Small intestine (tissue), 7 donors: ENCODE data around the gene CDC45. TPM values are rescaled to one million over a fixed set of nuclear protein-coding genes. Genes with fewer than 3 reads are reported as not detected.
"Not testable (repeated sequence)": the region's sequence is repeated elsewhere in the genome, so short reads cannot be mapped to it uniquely, and the experiment has no call there.

Source experiments
- DNase-seq, 2 donors: peaks; one replicate each; pipeline versions ENCODE4 v3.0.0 to v3.0.0-alpha.2; 2013
- FAIRE-seq: peaks from 2 replicates; lab custom pipeline; 2012; peaks lifted over from hg19 to GRCh38; lab: Jason Lieb, UNC
- H3K27ac ChIP-seq, 3 donors: one replicate each; pipeline ENCODE4 v1.5.1; 2013; ENCODE audit warnings: low read length in 2 of 3, mild to moderate bottlenecking in 2 of 3, control low read depth in 1 of 3, inconsistent platforms in 1 of 3, low read depth in 1 of 3, moderate library complexity in 1 of 3
- H3K27me3 ChIP-seq, 3 donors: one replicate each; pipeline ENCODE4 v1.6.1; 2013; ENCODE audit warnings: low read length in 3 of 3, inconsistent platforms in 1 of 3; ENCODE audit not compliant: control insufficient read depth in 3 of 3, insufficient read depth in 3 of 3
- H3K36me3 ChIP-seq, 3 donors: one replicate each; pipeline ENCODE4 v1.6.1; 2013; ENCODE audit warnings: low read length in 3 of 3, inconsistent platforms in 1 of 3, low read depth in 1 of 3, mild to moderate bottlenecking in 1 of 3, moderate library complexity in 1 of 3; ENCODE audit not compliant: control insufficient read depth in 3 of 3, insufficient read depth in 2 of 3
- H3K4me1 ChIP-seq, 3 donors: one replicate each; pipeline ENCODE4 v1.6.1; 2013; ENCODE audit warnings: low read length in 2 of 3, inconsistent platforms in 1 of 3, low read depth in 1 of 3, mild to moderate bottlenecking in 1 of 3, moderate library complexity in 1 of 3; ENCODE audit not compliant: control insufficient read depth in 3 of 3, insufficient read depth in 2 of 3
- H3K4me3 ChIP-seq, 3 donors: one replicate each; pipeline ENCODE4 v1.5.1; 2013; ENCODE audit warnings: low read length in 3 of 3, control low read depth in 1 of 3, inconsistent platforms in 1 of 3, low read depth in 1 of 3, mild to moderate bottlenecking in 1 of 3, moderate library complexity in 1 of 3
- H3K9me3 ChIP-seq, 2 donors: one replicate each; pipeline ENCODE4 v1.6.1; 2013; ENCODE audit warnings: low read depth in 1 of 2, low read length in 1 of 2; ENCODE audit not compliant: control insufficient read depth in 2 of 2, insufficient read depth in 1 of 2
- WGBS, 3 donors: extraction: QIAGEN DNeasy Blood & Tissue Kit; methylation state at CpG; one replicate each; pipeline ENCODE4 v1.1.7; 2013; 5-methylcytosine and 5-hydroxymethylcytosine counted together
- polyA plus RNA-seq, 4 donors: library from polyadenylated mRNA; stranded (reverse) in 3 of 4; unstranded in 1 of 4; fragments of 200-250 nt in 3 of 4; fragments of 120-200 nt in 1 of 4; gene quantifications; one replicate each; pipeline versions ENCODE4 v1.2.1 to v1.2.3, GENCODE V29; 2013
- donor health status: healthy with polysubstance abuse.
- donor health status: control.
- donor health status: control.
- donor health status: Bipolar disorder and iron deficiency.
- donor health status: healthy.

CDC45 gene
- polyA plus RNA-seq, 4 donors, result 2.2 to 13.8 (median 5.6) TPM

DNA sequence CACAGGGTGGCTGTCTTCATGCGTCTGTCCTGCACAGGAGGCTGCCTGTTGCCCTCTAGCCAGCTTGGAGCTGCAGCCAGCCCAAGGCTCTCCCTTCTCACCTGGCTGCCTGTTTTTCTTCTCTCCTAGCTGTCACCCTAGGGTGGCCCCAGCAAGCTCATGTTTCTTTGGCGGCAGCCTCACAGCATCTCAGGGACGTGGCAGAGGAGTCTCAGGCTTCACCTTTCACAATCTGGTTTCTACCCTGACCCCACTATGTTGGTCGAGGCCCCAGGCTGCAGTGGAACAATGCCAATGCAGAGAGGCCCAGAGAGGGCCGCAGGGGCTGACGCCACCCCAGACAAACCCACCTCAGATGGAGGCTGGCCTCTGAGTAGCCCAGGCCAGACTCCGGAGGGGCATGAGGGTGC is 47.0 kb downstream of the CDC45 start:
- no peak for FAIRE-seq
- DNase-seq, result no peak
- no peak overlapping the region for H3K27ac ChIP-seq
- peaks cover 3 to 40% (median 20%) of the 10 kb centered on the region in 3 donors for H3K27me3 ChIP-seq
- H3K9me3 ChIP-seq, result no peaks in the 10 kb centered on the region
- H3K36me3 ChIP-seq, result peaks cover 0 to under 1% (median 0%) of the 10 kb centered on the region in 3 donors
- no peaks in the 10 kb centered on the region for H3K4me1 ChIP-seq
- no peak overlapping the region for H3K4me3 ChIP-seq
- 69 to 86% (median 72%) methylated on average over 7 of the region's 7 CpGs for WGBS, 3 donors

DNA sequence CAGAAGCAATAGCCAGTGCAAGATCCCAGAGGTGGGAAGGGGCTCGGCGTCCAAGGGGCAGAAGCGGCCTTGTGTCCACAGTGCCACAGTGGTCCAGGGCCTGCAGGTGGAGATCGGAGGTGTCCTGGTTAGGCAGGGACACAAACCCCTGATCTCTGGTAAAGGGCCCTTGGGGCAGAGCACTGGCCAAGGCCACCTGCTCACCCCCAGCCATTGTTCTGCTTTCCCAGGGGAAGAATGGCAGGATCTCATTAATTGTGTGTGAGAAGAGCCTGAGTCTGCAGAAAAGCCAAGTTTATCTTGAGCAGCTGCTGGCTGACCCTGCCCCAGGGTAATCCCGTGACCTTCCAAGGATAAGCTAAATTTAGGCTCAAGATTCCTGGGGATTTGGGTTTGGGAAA is 47.6 kb downstream of the CDC45 start:
- Histone ChIP-seq H3K27me3 (peaks cover 3 to 38% (median 20%) of the 10 kb centered on the region in 3 donors), H3K4me1 (no peaks in the 10 kb centered on the region), H3K9me3 (no peaks in the 10 kb centered on the region), H3K27ac (no peak overlapping the region), H3K36me3 (no peaks in the 10 kb centered on the region), H3K4me3 (no peak overlapping the region)
- FAIRE-seq (no peak), DNase-seq (no peak)
- 72 to 90% (median 81%) methylated on average over 5 of the region's 5 CpGs for WGBS, 3 donors

DNA sequence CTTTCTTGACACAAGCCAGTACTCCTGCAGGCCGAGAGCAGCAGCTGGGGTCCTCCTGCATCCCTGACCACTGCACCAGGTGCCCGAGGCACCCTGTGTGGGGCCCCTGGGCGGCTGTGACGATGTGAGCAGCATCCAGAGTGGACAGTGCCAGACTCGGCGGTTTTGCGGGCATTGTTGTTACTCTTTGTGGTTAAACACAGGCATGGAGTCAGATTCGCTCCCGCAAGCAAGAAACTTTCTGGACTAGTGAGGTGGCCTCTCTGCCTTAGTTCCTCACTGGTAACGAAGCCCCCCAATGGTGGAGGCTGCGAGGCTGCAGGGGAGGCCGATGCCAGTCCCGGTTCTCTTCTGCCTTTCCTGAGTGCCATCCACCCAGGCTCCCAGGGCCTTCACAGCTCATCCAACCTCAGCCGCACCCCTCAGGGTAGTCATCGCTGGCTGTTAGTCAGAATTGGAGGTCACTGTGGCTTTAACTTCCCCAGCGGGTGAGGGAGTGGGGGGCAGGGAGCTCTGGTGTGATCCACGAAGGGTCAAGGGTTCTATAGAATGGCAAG is 48.2 kb downstream of the CDC45 start:
- no peak overlapping the region for H3K27ac ChIP-seq
- H3K4me1 ChIP-seq, result no peaks in the 10 kb centered on the region
- DNase-seq, result no peak
- peaks cover 3 to 32% (median 19%) of the 10 kb centered on the region in 3 donors for H3K27me3 ChIP-seq
- 72 to 75% (median 73%) methylated on average over 17 of the region's 17 CpGs for WGBS, 3 donors
- FAIRE-seq, result no peak
- H3K4me3 ChIP-seq, result no peak overlapping the region
- H3K9me3 ChIP-seq, result no peaks in the 10 kb centered on the region
- no peaks in the 10 kb centered on the region for H3K36me3 ChIP-seq

DNA sequence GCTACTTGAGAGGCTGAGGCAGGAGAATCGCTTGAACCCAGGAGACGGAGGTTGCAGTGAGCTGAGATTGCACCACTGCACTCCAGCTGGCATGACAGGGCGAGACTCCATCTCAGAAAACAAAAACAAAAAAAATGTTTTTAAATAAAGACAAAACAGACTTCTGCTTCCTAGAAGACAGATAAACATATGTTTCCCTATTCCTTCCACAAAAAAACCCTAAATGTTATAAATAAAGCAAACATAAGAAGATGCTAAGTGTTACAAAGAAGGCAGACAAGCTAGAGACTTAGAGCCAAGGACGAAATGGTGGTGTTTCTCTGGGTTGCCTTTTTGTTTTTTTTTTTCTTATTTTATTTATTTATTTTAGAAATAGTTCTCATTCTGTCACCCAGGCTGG is 50.1 kb downstream of the CDC45 start:
- no peaks in the 10 kb centered on the region for H3K36me3 ChIP-seq
- H3K27me3 ChIP-seq, result peaks cover 1 to 14% (median 3%) of the 10 kb centered on the region in 3 donors
- FAIRE-seq (no peak), DNase-seq (no peak)
- no peaks in the 10 kb centered on the region for H3K9me3 ChIP-seq
- WGBS, 3 donors, result 73 to 84% (median 74%) methylated on average over 4 of the region's 4 CpGs
- H3K27ac ChIP-seq, result no peak overlapping the region
- no peaks in the 10 kb centered on the region for H3K4me1 ChIP-seq
- no peak overlapping the region for H3K4me3 ChIP-seq

DNA sequence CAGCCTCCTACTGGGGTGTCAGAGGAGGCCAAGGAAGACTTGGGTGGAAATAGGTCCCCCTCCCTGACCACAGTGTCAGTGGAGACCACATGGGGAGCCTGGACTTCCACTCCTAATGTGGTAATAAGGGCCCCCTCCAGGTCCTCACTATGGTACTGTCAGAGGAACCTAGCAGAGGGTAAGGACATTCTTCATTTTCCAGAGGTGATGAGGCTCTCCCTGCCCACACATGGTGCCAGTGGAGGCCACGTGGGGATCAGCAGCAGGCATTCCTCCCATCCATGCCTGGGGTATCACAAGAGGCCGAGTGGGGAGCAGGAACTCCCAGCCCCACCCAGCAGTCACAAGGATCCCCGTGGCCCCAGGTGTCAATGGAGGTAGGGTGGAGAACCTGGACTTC is 51.0 kb downstream of the CDC45 start:
- WGBS, 3 donors, result 27 to 60% (median 46%) methylated on average over 3 of the region's 3 CpGs
- H3K27me3 ChIP-seq, result peaks cover 0 to 7% (median 0%) of the 10 kb centered on the region in 3 donors
- H3K27ac ChIP-seq, result no peak overlapping the region
- H3K4me1 ChIP-seq, result no peaks in the 10 kb centered on the region
- no peaks in the 10 kb centered on the region for H3K9me3 ChIP-seq
- DNase-seq (no peak), FAIRE-seq (no peak)
- H3K36me3 ChIP-seq, result no peaks in the 10 kb centered on the region
- no peak overlapping the region for H3K4me3 ChIP-seq

DNA sequence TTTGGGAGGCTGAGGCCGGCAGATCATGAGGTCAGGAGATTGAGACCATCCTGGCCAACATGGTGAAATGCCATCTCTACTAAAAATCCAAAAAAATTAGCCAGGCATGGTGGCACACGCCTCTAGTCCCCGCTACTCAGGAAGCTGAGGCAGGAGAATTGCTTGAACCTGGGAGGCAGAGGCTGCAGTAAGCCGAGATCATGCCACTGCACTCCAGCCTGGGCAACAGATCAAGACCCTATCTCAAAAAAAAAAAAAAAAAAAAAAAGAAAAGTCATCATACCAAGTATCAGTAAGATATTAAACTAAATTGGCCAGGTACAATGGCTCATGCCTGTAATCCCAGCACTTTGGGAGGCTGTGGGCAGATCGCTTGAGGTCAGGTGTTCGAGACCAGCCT is 51.6 kb downstream of the CDC45 start:
- DNase-seq, H3K27ac ChIP-seq, FAIRE-seq, H3K9me3 ChIP-seq, H3K27me3 ChIP-seq, H3K4me1 ChIP-seq, H3K4me3 ChIP-seq, H3K36me3 ChIP-seq: not testable (repeated sequence)
- 90% methylated on average over 6 of the region's 6 CpGs for WGBS, 3 donors

DNA sequence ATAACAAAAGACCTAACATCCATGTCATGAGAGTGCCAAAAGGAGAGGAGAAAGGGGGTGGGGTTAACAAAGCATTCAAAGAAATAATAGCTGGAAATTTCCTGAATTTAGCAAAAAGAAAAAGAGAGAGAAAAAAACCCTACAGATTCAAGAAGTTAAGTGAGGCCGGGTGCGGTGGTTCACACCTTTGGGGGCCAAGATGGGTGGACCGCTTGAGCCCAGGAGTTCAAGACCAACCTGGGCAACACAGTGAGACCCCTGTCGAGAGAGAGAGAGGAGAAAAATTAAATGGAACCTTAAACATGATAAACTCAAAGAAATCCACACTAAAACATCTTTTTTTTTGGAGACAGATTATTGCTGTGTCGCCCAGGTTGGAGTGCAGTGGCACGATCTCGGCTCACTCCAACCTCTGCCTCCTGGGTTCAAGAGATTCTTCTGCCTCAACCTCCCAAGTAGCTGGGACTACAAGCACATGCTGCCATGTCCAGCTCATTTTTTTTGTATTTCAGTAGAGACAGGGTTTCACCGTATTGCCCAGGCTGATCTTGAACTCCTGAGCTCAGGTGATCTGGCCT is 53.4 kb downstream of the CDC45 start:
- no peak for DNase-seq
- H3K4me1 ChIP-seq, result no peaks in the 10 kb centered on the region
- FAIRE-seq, result no peak
- no peak overlapping the region for H3K4me3 ChIP-seq
- no peak overlapping the region for H3K27ac ChIP-seq
- peaks cover 0 to 3% (median 0%) of the 10 kb centered on the region in 3 donors for H3K27me3 ChIP-seq
- H3K9me3 ChIP-seq, result no peaks in the 10 kb centered on the region
- WGBS, 3 donors, result 82 to 90% (median 86%) methylated on average over 8 of the region's 8 CpGs
- H3K36me3 ChIP-seq, result no peaks in the 10 kb centered on the region

DNA sequence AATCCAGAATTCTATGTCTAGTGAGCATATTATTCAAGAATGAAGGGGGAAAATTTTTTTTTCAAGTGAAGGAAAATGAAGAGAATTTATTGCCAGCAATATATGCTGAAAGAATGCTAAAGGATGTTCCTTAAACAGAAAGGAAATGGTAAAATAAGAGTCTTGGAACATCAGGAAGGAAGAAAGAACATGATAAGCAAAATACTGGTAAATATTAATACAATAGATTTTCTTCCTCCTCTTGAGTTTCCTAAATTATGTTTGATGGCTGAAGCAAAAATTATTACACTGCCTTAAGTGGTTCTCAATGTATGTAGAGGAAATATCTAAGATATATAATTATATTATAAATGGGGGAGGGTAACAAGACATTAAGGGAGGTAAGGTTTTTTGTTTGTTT is 54.1 kb downstream of the CDC45 start:
- no peak for FAIRE-seq
- H3K9me3 ChIP-seq, result no peaks in the 10 kb centered on the region
- H3K4me1 ChIP-seq, result no peaks in the 10 kb centered on the region
- H3K27me3 ChIP-seq, result peaks cover 0 to 3% (median 0%) of the 10 kb centered on the region in 3 donors
- H3K36me3 ChIP-seq, result no peaks in the 10 kb centered on the region
- H3K4me3 ChIP-seq, result no peak overlapping the region
- no peak for DNase-seq
- no peak overlapping the region for H3K27ac ChIP-seq

DNA sequence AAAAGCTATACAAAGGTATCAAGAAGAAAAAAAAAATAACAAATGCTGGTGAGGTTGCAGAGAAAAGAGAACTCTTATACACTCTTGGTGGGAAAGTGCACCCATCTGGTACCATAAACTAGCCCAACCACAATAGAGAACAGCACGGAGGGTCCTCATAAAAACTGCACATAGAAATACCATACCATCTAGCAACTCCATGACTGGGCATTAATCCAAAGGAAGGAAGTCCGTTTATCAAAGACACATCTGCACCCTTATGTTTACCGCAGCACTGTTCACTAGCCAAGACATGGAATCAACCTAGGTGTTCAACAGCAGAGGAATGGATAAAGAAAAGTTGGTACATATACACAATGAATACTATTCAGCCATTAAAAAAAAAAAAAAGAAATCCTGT is 55.3 kb downstream of the CDC45 start:
- WGBS, 3 donors, result 35 to 47% (median 43%) methylated on average over 3 of the region's 3 CpGs
- Histone ChIP-seq H3K4me3 (no peak overlapping the region), H3K27me3 (peaks cover 0 to 3% (median 0%) of the 10 kb centered on the region in 3 donors), H3K36me3 (no peaks in the 10 kb centered on the region), H3K4me1 (no peaks in the 10 kb centered on the region), H3K9me3 (no peaks in the 10 kb centered on the region), H3K27ac (no peak overlapping the region)
- no peak for FAIRE-seq
- DNase-seq, result no peak
